B cell (primary cell): ENCODE results near the gene TOGARAM1. TPM values are rescaled to one million over a fixed set of nuclear protein-coding genes. Genes with fewer than 3 reads are reported as not detected.

Source experiments
- ATAC-seq: fragments of 200-7000 bp; cut with Tn5 transposase; one replicate; pipeline ENCODE4 v1.10.0; 2021; ENCODE audit warnings: low read depth, mild to moderate bottlenecking, moderate number of reproducible peaks, moderate library complexity
- CTCF ChIA-PET: fragments of 350-600 bp; sonication (Branson Sonifier 250); formaldehyde crosslinking; loops from one replicate; lab custom pipeline; 2021; ENCODE audit warnings: antibody characterized with exemption, inconsistent platforms; lab: Charles Lee
- POLR2A ChIA-PET: fragments of 350-600 bp; sonication (Branson Sonifier 250); formaldehyde crosslinking; loops from one replicate; lab custom pipeline; 2021; ENCODE audit warnings: antibody characterized with exemption; lab: Charles Lee
- DNase-seq: peaks from one replicate; pipeline ENCODE4 v3.0.0; 2013
- H2AFZ ChIP-seq: 2 replicates; pipeline ENCODE4 v1.6.1; 2012; ENCODE audit warnings: mild to moderate bottlenecking, low read depth, low read length; ENCODE audit not compliant: insufficient read depth, poor library complexity, severe bottlenecking
- H3K27ac ChIP-seq, 2 donors: 1 replicate in 1 of 2; 2 replicates in 1 of 2; pipeline ENCODE4 v1.5.1; 2012 to 2013; ENCODE audit warnings: low read length in 2 of 2, mild to moderate bottlenecking in 2 of 2, moderate library complexity in 1 of 2
- H3K27me3 ChIP-seq, 4 experiments: fragments of 200-600 bp in 1 of 4; sonication (generic) in 1 of 4; replicated peaks in 1 of 4; 1 replicate in 2 of 4; 2 replicates in 2 of 4; pipeline versions ENCODE4 v1.6.1 to v1.7.0; 2013 to 2016; ENCODE audit warnings: low read length in 3 of 4, mild to moderate bottlenecking in 2 of 4, mixed read lengths in 1 of 4, moderate library complexity in 1 of 4; ENCODE audit not compliant: insufficient read depth in 4 of 4, control insufficient read depth in 3 of 4; ENCODE audit errors: control extremely low read depth in 1 of 4
- H3K36me3 ChIP-seq, 2 experiments: replicated peaks in 1 of 2; 1 replicate in 1 of 2; 2 replicates in 1 of 2; pipeline versions ENCODE4 v1.6.1 to v1.7.1; 2013; ENCODE audit warnings: low read length in 1 of 2; ENCODE audit not compliant: insufficient read depth in 2 of 2, control insufficient read depth in 1 of 2; ENCODE audit errors: control extremely low read depth in 1 of 2, extremely low read depth in 1 of 2
- H3K4me1 ChIP-seq, 2 donors: fragments of 200-600 bp in 1 of 2; sonication (generic) in 1 of 2; 1 replicate in 1 of 2; 2 replicates in 1 of 2; pipeline versions ENCODE4 v1.5.1 to v1.6.1; 2013 to 2017; ENCODE audit warnings: low read length in 2 of 2; ENCODE audit not compliant: control insufficient read depth in 2 of 2, insufficient read depth in 2 of 2
- H3K4me2 ChIP-seq: replicated peaks from 2 replicates; pipeline ENCODE3; 2012; ENCODE audit warnings: mild to moderate bottlenecking, low read depth, low read length; ENCODE audit not compliant: poor library complexity, severe bottlenecking
- H3K4me3 ChIP-seq, 5 experiments: fragments of 200-600 bp in 1 of 5; sonication (generic) in 1 of 5; 1 replicate in 3 of 5; 2 replicates in 2 of 5; pipeline versions ENCODE4 v1.5.1 to v1.7.0; 2011 to 2016; ENCODE audit warnings: low read length in 4 of 5, mild to moderate bottlenecking in 4 of 5, low read depth in 2 of 5, control low read depth in 1 of 5, moderate library complexity in 1 of 5; ENCODE audit not compliant: insufficient read depth in 1 of 5; ENCODE audit errors: control extremely low read depth in 1 of 5, extremely low read depth in 1 of 5
- H3K79me2 ChIP-seq: fragments of 200-600 bp; sonication (generic); one replicate; pipeline ENCODE4 v1.6.0; 2016; ENCODE audit warnings: low read length; ENCODE audit not compliant: control insufficient read depth, insufficient read depth
- H3K9ac ChIP-seq: fragments of 200-600 bp; sonication (generic); 2 replicates; pipeline ENCODE4 v1.6.1; 2017; ENCODE audit warnings: mild to moderate bottlenecking, low read length, moderate library complexity
- H3K9me3 ChIP-seq, 3 donors: one replicate each; pipeline versions ENCODE4 v1.6.1 to v1.7.1; 2013; ENCODE audit warnings: low read length in 2 of 3; ENCODE audit not compliant: control insufficient read depth in 2 of 3, insufficient read depth in 1 of 3; ENCODE audit errors: control extremely low read depth in 1 of 3
- H4K20me1 ChIP-seq: 2 replicates; pipeline ENCODE4 v1.6.0; 2012; ENCODE audit warnings: mild to moderate bottlenecking, low read length; ENCODE audit not compliant: insufficient read depth, control insufficient read depth, poor library complexity, severe bottlenecking
- H3K27ac Mint-ChIP-seq: one replicate; pipeline ENCODE4 v1.8.0; 2021; ENCODE audit warnings: mixed read lengths
- H3K27me3 Mint-ChIP-seq: one replicate; pipeline ENCODE4 v1.8.0; 2021; ENCODE audit warnings: mixed read lengths
- H3K4me1 Mint-ChIP-seq: one replicate; pipeline ENCODE4 v1.8.0; 2021; ENCODE audit warnings: mixed read lengths
- H3K4me3 Mint-ChIP-seq: one replicate; pipeline ENCODE4 v1.8.0; 2021; ENCODE audit warnings: mixed read lengths
- H3K9me3 Mint-ChIP-seq: one replicate; pipeline ENCODE4 v1.8.0; 2022; ENCODE audit warnings: mixed read lengths; ENCODE audit not compliant: insufficient read depth
- CTCF ChIP-seq: fragments of 200-600 bp; IDR thresholded peaks from one replicate; pipeline ENCODE4 v1.8.0; 2022; ENCODE audit warnings: antibody characterized with exemption, mild to moderate bottlenecking
- EZH2 ChIP-seq: IDR thresholded peaks from 2 replicates; pipeline ENCODE4 v1.6.1; 2012; ENCODE audit warnings: borderline replicate concordance, low read depth, mild to moderate bottlenecking, moderate library complexity, low read length; ENCODE audit not compliant: insufficient read depth, poor library complexity, severe bottlenecking
- WGBS: methylation state at CpG from one replicate; pipeline ENCODE4 v1.1.5; 2013; ENCODE audit warnings: missing lambda C conversion rate; ENCODE audit not compliant: insufficient coverage; 5-methylcytosine and 5-hydroxymethylcytosine counted together
- intact Hi-C: fragments of 100-400 bp; cut with micrococcal nuclease; formaldehyde crosslinking; loops from one replicate; pipeline ENCODE4 v1.10.0; 2022
- polyA plus RNA-seq: library from polyadenylated mRNA; depleted of rRNA; stranded (reverse); fragments of >200 nt; gene quantifications from 2 replicates; pipeline ENCODE4 v1.2.3, GENCODE V29; 2012
- total RNA-seq, 2 donors: library from RNA; stranded (reverse); fragments of 120-200 nt in 1 of 2; gene quantifications; 1 replicate in 1 of 2; 2 replicates in 1 of 2; pipeline versions ENCODE4 v1.2.3 to v1.2.4, GENCODE V29; 2013 to 2022

The TOGARAM1 gene
- total and polyA plus RNA-seq, 2 donors (not counting 1 experiment from before 2014, with no cell fraction given) = 3.4 to 23.9 TPM

- H3K36me3 ChIP-seq = peaks cover 1 to 9% of the 10 kb centered on the region in 2 experiments
- TF ChIP-seq EZH2 (no peak), CTCF (no peak)
- CTCF ChIA-PET = no interaction called here
- intact Hi-C loops = no loop called here
- no peak overlapping the region for H3K27ac ChIP-seq
- Mint-ChIP-seq H3K4me1 (no peaks in the 10 kb centered on the region), H3K27ac (no peak overlapping the region), H3K9me3 (no peaks in the 10 kb centered on the region), H3K4me3 (no peak overlapping the region), H3K27me3 (no peaks in the 10 kb centered on the region)
- no peaks in the 10 kb centered on the region for H3K27me3 ChIP-seq
- DNase-seq (no peak), ATAC-seq (no peak)
- no peak overlapping the region for H3K4me2 ChIP-seq
- H2AFZ ChIP-seq = no peak overlapping the region
- H3K9ac ChIP-seq = no peak overlapping the region
- H3K9me3 ChIP-seq = no peaks in the 10 kb centered on the region
- peaks cover 7% of the 10 kb centered on the region for H3K79me2 ChIP-seq
- no peak overlapping the region for H3K4me3 ChIP-seq
- 100% methylated on average over 1 of the region's 4 CpGs for WGBS
- POLR2A ChIA-PET = no interaction called here
- H3K4me1 ChIP-seq = no peaks in the 10 kb centered on the region
- no peaks in the 10 kb centered on the region for H4K20me1 ChIP-seq
Observed at GRCh38 chr14:44995770-44996294, 33.8 kb downstream of the TOGARAM1 start.

DNA sequence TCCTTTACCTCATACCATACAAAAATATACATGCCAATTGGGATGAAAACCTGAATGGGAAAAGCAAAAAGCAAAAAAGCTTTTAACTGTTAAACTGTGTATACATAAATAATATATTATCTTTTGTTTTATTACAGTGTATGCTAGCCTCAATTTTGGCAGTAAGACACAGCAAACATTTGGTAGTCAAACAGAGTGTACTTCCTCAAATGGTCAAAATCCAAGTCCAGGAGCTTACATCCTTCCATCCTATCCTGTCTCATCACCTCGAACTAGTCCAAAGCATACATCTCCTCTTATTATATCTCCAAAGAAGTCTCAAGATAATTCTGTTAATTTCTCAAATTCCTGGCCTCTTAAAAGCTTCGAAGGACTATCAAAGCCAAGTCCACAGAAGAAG lies 41.9 kb downstream of the TOGARAM1 start:
- ChIA-PET CTCF (no interaction called here), POLR2A (no interaction called here)
- H3K9me3 ChIP-seq = no peaks in the 10 kb centered on the region
- H3K36me3 ChIP-seq = peaks cover 6 to 7% of the 10 kb centered on the region in 2 experiments
- 92% methylated on average over 2 of the region's 2 CpGs for WGBS
- H3K27me3 ChIP-seq = no peaks in the 10 kb centered on the region
- no peak overlapping the region for H2AFZ ChIP-seq
- H3K9ac ChIP-seq = no peak overlapping the region
- Mint-ChIP-seq H3K4me3 (no peak overlapping the region), H3K27ac (no peak overlapping the region), H3K4me1 (no peaks in the 10 kb centered on the region), H3K27me3 (no peaks in the 10 kb centered on the region), H3K9me3 (no peaks in the 10 kb centered on the region)
- no peak for TF ChIP-seq CTCF
- TF ChIP-seq EZH2 = no peak
- H3K79me2 ChIP-seq = no peaks in the 10 kb centered on the region
- no peaks in the 10 kb centered on the region for H3K4me1 ChIP-seq
- H3K4me2 ChIP-seq = no peak overlapping the region
- ATAC-seq (no peak), DNase-seq (no peak)
- H3K4me3 ChIP-seq = no peak overlapping the region
- no peaks in the 10 kb centered on the region for H4K20me1 ChIP-seq
- intact Hi-C loops = no loop called here
- no peak overlapping the region for H3K27ac ChIP-seq
